Left ventricle myocardium inferior (tissue), 1 donor: Measurements from ENCODE around the gene TAS2R14. TPM values are rescaled to one million over a fixed set of nuclear protein-coding genes. Genes with fewer than 3 reads are reported as not detected.

Experiments used
- DNase-seq: peaks from one replicate; pipeline ENCODE4 v3.0.0-alpha.2; 2020
- H3K27ac ChIP-seq: fragments of 200-600 bp; replicated peaks from 2 replicates; pipeline ENCODE4 v1.8.0; 2021
- H3K27me3 ChIP-seq: fragments of 200-600 bp; 2 replicates; pipeline ENCODE4 v1.8.0; 2021; ENCODE audit warnings: low read depth
- H3K36me3 ChIP-seq: fragments of 200-600 bp; 2 replicates; pipeline ENCODE4 v1.8.0; 2021
- H3K4me1 ChIP-seq: fragments of 200-600 bp; 2 replicates; pipeline ENCODE4 v1.8.0; 2021
- H3K4me3 ChIP-seq: fragments of 200-600 bp; 2 replicates; pipeline ENCODE4 v1.8.0; 2021; ENCODE audit warnings: mild to moderate bottlenecking, moderate library complexity
- H3K9me3 ChIP-seq: fragments of 200-600 bp; replicated peaks from 2 replicates; pipeline ENCODE4 v1.8.0; 2021
- intact Hi-C: fragments of 100-400 bp; cut with micrococcal nuclease; formaldehyde crosslinking; loops from one replicate; pipeline ENCODE4 v1.11.0; 2022
- total RNA-seq: library from RNA; stranded (reverse); fragmentation: NEBNext Ultra II Directional; extraction: Animal tissue kit (Norgen Biotek cat#: 25700); gene quantifications from one replicate; pipeline ENCODE4 v1.2.1, GENCODE V29; 2021
- TF ChIP-seq, protein P1 (sequence below): fragments of 200-600 bp; IDR thresholded peaks from 2 replicates; pipeline ENCODE4 v1.8.0; 2021; ENCODE audit warnings: antibody characterized with exemption, mild to moderate bottlenecking, borderline replicate concordance
- donor health status: DM: no; HTN: yes; CAD: no; lungs with severe emphysema.

Gene TAS2R14
- total RNA-seq, 1 donor from 2014 or later = 0.58 TPM

DNA sequence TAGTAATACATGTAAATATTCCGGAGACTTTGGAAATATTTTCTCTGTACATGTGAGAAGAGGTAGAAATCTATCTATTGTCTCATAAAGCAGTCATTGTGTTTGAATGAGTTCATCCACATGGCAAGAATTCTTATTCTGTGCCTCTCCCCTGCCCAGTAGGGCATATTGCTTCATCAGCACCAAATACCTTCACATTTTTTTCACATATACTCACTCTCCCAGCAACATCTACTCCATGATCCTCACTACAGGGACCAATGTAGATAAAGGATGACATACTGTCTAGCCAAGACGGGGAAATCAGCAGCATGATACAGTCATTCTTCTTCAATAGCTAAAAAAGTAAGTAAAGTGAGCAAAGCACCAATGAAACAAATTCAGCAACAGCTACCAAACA, 1.3 kb upstream of the TAS2R14 start:
- no peak for DNase-seq
- Histone ChIP-seq H3K27me3 (no peaks in the 10 kb centered on the region), H3K27ac (no peak overlapping the region), H3K36me3 (no peaks in the 10 kb centered on the region), H3K4me1 (no peaks in the 10 kb centered on the region), H3K9me3 (peaks cover 5% of the 10 kb centered on the region), H3K4me3 (no peak overlapping the region)
- TF ChIP-seq, protein P1, sequence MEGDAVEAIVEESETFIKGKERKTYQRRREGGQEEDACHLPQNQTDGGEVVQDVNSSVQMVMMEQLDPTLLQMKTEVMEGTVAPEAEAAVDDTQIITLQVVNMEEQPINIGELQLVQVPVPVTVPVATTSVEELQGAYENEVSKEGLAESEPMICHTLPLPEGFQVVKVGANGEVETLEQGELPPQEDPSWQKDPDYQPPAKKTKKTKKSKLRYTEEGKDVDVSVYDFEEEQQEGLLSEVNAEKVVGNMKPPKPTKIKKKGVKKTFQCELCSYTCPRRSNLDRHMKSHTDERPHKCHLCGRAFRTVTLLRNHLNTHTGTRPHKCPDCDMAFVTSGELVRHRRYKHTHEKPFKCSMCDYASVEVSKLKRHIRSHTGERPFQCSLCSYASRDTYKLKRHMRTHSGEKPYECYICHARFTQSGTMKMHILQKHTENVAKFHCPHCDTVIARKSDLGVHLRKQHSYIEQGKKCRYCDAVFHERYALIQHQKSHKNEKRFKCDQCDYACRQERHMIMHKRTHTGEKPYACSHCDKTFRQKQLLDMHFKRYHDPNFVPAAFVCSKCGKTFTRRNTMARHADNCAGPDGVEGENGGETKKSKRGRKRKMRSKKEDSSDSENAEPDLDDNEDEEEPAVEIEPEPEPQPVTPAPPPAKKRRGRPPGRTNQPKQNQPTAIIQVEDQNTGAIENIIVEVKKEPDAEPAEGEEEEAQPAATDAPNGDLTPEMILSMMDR = no peak
- intact Hi-C loops = no loop called here

DNA sequence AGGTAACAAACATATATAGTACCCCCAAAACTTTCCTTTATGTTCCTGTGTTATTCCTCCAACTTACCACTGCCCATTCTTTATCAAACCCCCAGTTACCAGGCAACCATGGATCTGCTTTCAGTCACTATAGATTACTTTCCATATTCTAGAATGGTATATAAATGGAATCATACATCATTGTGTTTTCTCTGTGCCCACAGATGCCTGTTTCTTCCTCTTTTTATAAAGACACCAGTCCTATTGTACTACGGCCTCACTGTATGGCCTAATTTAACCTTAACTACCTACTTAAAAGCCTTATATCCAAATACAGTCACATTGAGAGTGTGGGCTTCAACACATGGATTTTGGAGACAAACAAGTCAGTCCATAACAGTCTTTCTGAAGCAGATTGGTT, 2.6 kb downstream of the TAS2R14 start:
- DNase-seq = no peak
- H3K4me3 ChIP-seq = no peak overlapping the region
- no peaks in the 10 kb centered on the region for H3K9me3 ChIP-seq
- TF ChIP-seq, protein P1 = no peak
- H3K27me3 ChIP-seq = no peaks in the 10 kb centered on the region
- H3K36me3 ChIP-seq = no peaks in the 10 kb centered on the region
- no peak overlapping the region for H3K27ac ChIP-seq
- no peaks in the 10 kb centered on the region for H3K4me1 ChIP-seq
- intact Hi-C loops = no loop called here

DNA sequence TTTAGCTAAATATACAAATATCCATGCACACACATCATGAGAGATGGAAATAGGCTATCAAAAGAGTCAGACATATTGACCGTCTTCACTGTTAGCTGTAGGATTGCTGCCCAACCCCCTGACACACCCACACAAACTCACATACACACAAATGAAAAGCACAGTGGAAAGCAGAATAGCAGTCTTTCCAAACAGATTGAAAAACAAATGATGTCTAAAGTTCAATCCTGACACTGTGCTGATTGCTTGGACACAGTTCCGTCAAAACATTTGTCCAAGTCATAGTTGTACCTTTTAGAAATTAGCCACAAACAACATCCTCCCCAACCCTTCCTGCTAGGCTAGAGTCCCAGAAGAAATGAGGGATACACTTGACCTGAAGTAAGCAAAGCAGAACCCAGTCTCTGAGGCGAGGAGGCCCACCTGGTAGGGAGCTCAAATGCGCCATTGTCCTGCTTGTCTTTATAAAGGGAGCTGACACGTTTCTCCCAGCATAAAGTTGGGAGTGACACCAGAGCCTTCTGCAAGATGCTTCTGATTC, 10.2 kb downstream of the TAS2R14 start, which contains the start of gene PRH2:
TSS of gene PRH2 (plus strand) at position 491 of the 541 bp plus-strand sequence. CDS start at position 529, 38 bp downstream.
- Histone ChIP-seq H3K4me1 (no peaks in the 10 kb centered on the region), H3K9me3 (no peaks in the 10 kb centered on the region), H3K4me3 (no peak within 1 kb of the TSS), H3K27ac (no peak within 1 kb of the TSS), H3K27me3 (no peaks in the 10 kb centered on the region), H3K36me3 (no peaks in the 10 kb centered on the region)
- DNase-seq = no peak
- intact Hi-C loops = no loop called here
- TF ChIP-seq, protein P1 = no peak

DNA sequence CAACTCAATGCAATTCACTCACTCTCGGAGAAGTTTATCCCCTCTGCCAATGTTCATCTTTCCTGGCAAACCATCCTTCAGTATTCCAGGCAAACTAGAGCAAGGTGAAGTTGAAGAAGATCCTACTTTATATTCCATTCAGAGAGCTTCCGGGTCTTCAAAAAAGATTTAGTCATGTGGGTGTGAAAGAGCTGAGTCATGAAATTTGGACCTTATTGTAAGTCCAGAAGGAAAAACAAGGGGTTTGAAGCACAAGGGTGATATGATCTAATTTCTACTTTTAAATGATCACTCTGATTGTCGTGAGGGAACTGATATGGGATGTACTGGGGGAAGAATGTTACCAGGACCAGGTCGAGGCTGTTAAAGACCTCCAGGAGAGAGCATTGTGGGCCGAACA, 12.8 kb downstream of the TAS2R14 start:
- Histone ChIP-seq H3K4me3 (no peak overlapping the region), H3K36me3 (no peaks in the 10 kb centered on the region), H3K27ac (no peak overlapping the region), H3K27me3 (no peaks in the 10 kb centered on the region), H3K4me1 (no peaks in the 10 kb centered on the region), H3K9me3 (no peaks in the 10 kb centered on the region)
- TF ChIP-seq, protein P1 = no peak
- intact Hi-C loops = no loop called here
- DNase-seq = no peak

DNA sequence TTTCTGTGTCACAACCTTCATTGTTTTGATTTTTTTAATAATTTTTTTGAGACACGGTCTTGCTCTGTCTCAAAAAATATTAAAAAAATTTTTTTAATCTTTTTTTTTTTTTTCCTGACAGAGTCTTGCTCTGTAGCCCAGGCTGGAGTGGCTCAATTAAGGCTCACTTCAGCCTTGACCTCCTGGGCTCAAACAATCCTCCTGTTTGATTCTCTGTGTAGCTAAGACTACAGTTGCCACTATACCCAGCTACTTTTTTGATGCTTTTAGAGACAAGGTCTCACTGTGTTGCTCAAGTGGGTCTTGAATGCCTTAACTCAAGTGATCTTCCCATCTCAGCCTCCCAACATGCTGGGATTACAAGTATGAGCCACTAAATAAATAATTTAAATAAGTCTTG, 19.3 kb downstream of the TAS2R14 start:
- H3K27ac ChIP-seq = no peak overlapping the region
- intact Hi-C loops = no loop called here
- no peaks in the 10 kb centered on the region for H3K9me3 ChIP-seq
- H3K27me3 ChIP-seq = no peaks in the 10 kb centered on the region
- H3K36me3 ChIP-seq = no peaks in the 10 kb centered on the region
- TF ChIP-seq, protein P1 = no peak
- DNase-seq = no peak
- no peak overlapping the region for H3K4me3 ChIP-seq
- no peaks in the 10 kb centered on the region for H3K4me1 ChIP-seq
